NCI-H82 treated with DMSO at 0.1 percent for 48 hours (cell line): ENCODE data around the gene MFN1.

Experiments used
- DNase-seq: peaks from one replicate; lab custom pipeline; 2025; ENCODE audit not compliant: unreplicated experiment; lab: John Stamatoyannopoulos, UW

MFN1 gene

GRCh38 chr3:179336345-179336929, 11.1 kb upstream of the MFN1 start:
- DNase-seq = no peak

GRCh38 chr3:179348325-179349013, 960 bp downstream of the MFN1 start:
- no peak for DNase-seq

- DNase-seq = no peak
These were observed 8.5 kb downstream of the MFN1 start for GRCh38 chr3:179355996-179356395.

DNA sequence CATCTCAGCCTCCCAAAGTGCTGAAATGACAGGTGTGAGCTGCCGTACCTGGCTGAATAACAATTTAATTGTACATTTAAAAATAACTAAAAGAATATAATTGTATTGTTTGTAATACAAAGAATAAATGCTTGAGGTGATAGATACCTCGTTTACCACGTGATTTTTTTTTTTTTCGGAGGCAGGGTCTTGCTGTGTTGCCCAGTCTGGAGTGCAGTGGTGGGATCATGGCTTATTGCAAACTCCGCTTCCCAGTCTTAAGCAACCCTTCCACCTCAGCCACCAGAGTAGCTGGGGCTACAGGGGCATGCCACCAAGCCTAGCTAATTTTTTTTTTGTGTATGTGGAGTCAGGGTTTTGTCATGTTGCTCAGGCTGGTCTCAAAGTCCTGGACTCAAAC, 15.8 kb downstream of the MFN1 start:
- DNase-seq = no peak

DNA sequence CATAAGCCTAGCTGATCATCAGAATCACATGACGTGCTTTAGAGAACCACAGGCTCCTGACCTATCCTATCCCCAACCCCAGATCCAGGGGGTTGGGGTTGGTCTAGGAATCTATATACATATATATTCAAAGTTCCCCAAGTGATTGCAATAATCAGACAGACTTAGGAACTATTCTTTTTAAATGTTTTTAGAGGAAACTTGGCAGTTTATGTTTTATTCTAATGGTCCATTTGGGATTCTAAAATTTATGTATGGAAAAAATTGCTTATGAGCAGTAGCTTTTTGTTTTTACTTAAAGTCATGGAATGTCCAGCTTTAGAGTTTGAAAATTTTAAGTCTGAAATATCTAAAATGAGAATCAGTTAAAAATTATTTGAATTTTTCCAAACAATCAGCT, 22.1 kb downstream of the MFN1 start:
- no peak for DNase-seq

- no peak for DNase-seq
These were observed 26.4 kb downstream of the MFN1 start for GRCh38 chr3:179373938-179374337.

DNA sequence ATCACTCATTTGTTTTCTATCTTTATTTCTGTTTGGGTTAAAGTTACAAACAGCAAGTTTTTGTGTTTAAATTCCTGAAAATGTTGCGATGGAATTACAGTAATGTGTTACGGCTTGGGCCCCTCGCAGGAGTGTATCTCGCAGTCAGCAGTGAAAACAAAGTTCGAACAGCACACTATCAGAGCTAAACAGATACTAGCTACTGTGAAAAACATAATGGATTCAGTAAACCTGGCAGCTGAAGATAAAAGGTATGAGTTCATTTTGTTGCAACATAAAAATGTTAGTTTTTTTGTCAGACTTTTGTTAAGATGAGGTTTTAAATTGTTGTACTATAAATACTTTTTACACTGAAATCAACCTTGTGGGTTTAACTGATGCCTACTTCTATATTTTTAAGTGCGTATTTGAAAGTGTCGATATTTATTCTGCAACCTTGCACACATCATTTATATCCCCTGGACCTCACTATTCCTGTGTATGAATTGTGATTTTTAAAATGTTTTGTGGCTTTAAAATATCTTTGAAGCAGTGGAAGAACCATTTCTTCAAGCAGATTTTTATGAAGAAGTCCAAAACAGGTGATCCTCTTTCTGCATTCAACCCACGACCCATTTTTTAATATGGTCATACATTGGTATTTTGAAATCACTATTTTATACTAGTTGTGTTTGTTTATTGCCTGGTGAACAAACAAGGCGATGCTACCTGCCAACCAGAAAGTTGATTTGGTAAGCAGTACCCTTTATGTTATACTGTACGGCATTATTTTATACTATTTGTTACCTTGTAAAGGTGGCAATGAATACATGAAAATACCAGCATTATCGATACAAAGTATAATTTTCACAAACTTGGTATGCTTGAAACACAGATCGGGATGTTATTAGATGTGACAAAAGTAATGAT, 27.8 kb downstream of the MFN1 start:
- DNase-seq = no peak

- no peak for DNase-seq
These were observed 29.0 kb downstream of the MFN1 start for GRCh38 chr3:179376474-179376873.

- no peak for DNase-seq
These were observed 44.4 kb downstream of the MFN1 start for GRCh38 chr3:179391906-179392305.

DNA sequence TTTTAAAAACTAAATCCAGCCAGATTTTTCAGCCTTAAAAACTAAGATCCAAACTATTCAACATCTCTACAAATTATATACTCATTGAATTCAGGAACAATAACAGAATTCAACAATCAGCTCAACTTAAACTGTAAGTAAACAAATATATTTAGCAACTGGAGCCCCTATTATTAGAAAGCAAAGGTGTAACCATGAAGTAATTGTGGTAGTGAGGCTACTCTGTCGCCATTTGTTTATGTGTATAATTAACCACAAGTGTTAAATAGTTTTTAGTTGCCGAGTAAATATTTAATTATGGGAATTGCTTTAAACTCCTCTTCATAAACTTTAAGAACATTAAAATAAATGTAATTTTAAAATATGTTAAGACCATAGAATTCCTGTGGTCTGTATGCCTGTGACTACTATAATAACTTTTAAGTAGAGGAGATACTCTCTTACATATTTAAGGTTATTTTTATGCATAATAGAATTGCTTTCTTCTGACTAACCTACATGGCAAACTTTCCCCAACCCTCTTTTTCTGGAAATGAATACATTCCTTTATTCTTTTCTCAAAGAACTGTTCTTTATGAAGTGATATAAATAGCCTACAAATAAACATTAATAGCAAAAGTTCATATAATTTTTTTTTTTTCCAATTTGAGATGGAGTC, 51.2 kb downstream of the MFN1 start:
- no peak for DNase-seq

DNA sequence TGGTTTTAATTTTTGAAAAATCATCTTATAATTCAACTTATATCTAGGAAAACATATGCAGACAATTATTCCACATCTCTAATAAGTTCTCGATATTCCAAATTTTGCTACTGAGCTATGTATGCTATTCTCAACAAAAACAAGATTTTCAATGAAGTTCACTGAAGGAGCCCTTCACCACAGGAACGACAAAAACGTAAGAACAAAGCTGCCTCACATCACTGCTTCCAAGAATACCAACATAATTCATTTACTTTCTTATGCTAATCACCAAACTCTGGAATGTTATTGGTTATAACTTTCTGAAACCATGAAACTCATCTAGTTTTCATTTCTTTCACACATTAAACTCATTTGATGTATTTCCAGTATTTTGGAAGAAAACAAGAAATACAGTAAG, 54.1 kb downstream of the MFN1 start:
- DNase-seq = no peak

- no peak for DNase-seq
These were observed 55.5 kb downstream of the MFN1 start for GRCh38 chr3:179402963-179403362.

GRCh38 chr3:179404307-179404706, 56.8 kb downstream of the MFN1 start:
- DNase-seq = no peak

DNA sequence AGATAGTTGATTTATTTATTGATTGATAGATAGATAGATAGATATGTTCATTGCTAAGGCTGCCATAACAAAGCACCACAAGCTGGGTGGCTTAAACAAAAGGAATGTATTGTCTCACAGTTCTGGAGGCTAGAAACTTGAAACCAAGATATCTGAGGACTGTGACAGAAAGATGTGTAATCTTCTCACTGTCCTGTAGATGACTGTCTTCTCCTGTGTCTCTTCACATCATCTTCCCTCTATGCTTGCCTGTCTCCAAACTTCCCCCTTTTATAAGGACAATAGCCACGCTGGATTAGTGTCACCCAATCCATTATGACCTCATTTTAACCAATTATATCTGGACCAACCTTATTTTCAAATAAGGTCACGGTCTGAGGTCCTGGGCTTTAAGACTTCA, 62.8 kb downstream of the MFN1 start:
- no peak for DNase-seq

GRCh38 chr3:179410999-179411398, 63.5 kb downstream of the MFN1 start:
- DNase-seq = no peak

GRCh38 chr3:179414804-179415203, 67.3 kb downstream of the MFN1 start:
- no peak for DNase-seq

GRCh38 chr3:179415377-179415776, 67.9 kb downstream of the MFN1 start:
- DNase-seq = no peak

DNA sequence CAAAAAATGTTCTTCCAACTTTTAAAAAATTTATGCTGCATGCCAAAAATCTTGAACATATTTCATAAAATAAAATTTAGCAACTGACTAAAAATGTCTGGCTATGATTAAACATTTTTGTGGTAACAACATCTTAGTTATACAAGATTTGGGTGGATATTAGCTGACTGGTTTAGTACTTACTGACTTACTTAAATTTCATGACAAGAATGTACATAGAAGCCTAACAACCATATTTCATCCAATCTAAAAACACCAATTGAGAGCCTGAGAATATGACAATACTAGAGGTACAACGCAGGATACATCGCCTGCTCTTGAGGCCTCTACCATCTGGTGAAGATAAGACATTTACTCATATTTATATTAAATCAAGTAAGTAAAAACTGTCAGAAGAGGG, 69.2 kb downstream of the MFN1 start:
- DNase-seq = no peak

GRCh38 chr3:179418610-179419009, 71.1 kb downstream of the MFN1 start:
- no peak for DNase-seq

- no peak for DNase-seq
These were observed 74.0 kb downstream of the MFN1 start for GRCh38 chr3:179421500-179421899.

GRCh38 chr3:179425075-179425474, 77.6 kb downstream of the MFN1 start:
- no peak for DNase-seq
